Loucy (cell line): ENCODE results near the gene DUSP16.

Experiments used
- CTCF ChIP-seq: fragments of 200-600 bp; sonication (generic); conservative IDR thresholded peaks from 2 replicates; pipeline ENCODE4 v1.5.1; 2014; ENCODE audit warnings: mild to moderate bottlenecking, antibody characterized with exemption, low read length
- EZH2phosphoT487 ChIP-seq: fragments of 200-600 bp; IDR thresholded peaks from 2 replicates; pipeline ENCODE4 v1.6.1; 2018; ENCODE audit warnings: antibody characterized with exemption, mild to moderate bottlenecking, moderate library complexity, borderline replicate concordance

DNA sequence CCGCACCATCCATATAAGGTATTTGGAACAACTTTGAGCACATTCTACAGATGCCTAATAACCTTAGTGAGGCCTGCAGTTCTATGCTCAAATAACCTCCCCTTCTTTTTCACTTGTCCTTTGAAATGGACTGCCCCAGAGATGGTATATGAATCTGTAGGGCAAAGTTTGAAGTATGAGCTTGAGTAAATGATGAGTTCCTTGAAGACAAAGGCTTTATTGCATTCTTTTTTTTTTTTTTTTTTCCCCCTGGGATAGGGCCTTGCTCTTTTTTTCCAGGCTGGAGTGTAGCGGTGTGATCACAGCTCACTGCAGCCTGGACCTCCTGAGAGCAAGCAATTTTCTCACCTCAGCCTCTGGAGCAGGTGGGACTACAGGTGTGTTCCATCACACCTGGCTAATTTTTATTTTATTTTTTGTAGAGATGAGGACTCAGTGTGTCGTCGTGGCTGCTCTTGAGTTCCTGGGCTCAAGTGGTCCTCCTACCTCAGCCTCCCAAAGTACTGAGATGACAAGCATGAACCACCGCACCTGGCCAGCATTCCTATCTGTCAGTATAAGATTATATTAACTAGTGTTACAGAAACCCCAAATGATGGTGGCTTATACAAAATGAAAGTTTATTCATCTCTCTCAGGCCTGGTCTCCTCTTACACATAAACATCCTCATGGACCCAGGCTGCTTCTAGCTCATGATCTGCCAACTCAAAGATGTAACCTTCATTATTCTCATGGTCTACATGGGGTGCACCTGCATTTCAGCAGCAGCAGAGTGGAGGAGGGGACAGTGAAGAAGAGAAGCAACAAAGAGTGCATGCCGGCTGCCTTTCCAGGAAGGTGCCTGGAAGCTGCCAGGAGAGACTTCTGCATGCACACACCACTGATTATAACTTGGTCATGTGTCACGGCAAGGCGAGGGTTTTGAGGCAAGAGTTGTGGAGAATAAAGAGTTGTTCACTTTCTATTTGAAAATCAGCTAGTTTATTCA, 101.4 kb downstream of the DUSP16 start:
- TF ChIP-seq CTCF (no peak), EZH2phosphoT487 (no peak)
